K562 (cell line): ENCODE data around the gene KIAA0825.

Experiments
- POLR2AphosphoS5 ChIP-seq: IDR thresholded peaks from 2 replicates; pipeline ENCODE4 v1.6.1; 2011; ENCODE audit warnings: mild to moderate bottlenecking, low read depth, low read length, moderate library complexity; ENCODE audit not compliant: control insufficient read depth, insufficient read depth
- PRMT5 ChIP-seq: sonication (generic); formaldehyde crosslinking; IDR thresholded peaks from 2 replicates; pipeline ENCODE4 v1.5.0; 2020; ENCODE audit warnings: missing genetic modification reagents
- TF ChIP-seq, protein P1 (sequence below): sonication (generic); formaldehyde crosslinking; IDR thresholded peaks from 2 replicates; pipeline ENCODE4 v1.8.1; 2023; ENCODE audit warnings: missing genetic modification reagents, mild to moderate bottlenecking, borderline replicate concordance

DNA sequence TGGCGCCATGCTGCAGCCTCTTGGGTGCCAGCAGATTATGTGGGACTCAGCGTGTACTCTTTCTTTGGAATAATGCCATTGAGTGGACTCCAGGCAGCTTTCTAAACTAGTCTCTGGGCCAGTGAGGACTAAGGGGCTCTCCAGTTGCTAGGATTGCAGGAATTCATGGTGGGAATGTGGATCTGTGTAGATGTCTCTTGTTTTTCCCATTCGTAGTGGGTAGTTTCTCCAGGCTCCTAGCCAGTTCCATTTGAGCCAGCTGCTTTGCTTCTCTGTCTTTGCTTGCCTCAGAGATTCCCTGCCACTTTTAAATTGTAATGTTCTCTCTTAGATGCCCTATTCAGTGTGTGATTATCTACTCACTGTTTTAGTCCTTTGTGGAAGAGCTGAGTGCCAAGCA lies 42.7 kb upstream of the KIAA0825 start:
- no peak for TF ChIP-seq POLR2AphosphoS5
- TF ChIP-seq, protein P1, sequence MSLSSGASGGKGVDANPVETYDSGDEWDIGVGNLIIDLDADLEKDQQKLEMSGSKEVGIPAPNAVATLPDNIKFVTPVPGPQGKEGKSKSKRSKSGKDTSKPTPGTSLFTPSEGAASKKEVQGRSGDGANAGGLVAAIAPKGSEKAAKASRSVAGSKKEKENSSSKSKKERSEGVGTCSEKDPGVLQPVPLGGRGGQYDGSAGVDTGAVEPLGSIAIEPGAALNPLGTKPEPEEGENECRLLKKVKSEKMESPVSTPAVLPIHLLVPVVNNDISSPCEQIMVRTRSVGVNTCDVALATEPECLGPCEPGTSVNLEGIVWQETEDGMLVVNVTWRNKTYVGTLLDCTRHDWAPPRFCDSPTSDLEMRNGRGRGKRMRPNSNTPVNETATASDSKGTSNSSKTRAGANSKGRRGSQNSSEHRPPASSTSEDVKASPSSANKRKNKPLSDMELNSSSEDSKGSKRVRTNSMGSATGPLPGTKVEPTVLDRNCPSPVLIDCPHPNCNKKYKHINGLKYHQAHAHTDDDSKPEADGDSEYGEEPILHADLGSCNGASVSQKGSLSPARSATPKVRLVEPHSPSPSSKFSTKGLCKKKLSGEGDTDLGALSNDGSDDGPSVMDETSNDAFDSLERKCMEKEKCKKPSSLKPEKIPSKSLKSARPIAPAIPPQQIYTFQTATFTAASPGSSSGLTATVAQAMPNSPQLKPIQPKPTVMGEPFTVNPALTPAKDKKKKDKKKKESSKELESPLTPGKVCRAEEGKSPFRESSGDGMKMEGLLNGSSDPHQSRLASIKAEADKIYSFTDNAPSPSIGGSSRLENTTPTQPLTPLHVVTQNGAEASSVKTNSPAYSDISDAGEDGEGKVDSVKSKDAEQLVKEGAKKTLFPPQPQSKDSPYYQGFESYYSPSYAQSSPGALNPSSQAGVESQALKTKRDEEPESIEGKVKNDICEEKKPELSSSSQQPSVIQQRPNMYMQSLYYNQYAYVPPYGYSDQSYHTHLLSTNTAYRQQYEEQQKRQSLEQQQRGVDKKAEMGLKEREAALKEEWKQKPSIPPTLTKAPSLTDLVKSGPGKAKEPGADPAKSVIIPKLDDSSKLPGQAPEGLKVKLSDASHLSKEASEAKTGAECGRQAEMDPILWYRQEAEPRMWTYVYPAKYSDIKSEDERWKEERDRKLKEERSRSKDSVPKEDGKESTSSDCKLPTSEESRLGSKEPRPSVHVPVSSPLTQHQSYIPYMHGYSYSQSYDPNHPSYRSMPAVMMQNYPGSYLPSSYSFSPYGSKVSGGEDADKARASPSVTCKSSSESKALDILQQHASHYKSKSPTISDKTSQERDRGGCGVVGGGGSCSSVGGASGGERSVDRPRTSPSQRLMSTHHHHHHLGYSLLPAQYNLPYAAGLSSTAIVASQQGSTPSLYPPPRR (CRISPR knock-in tag) = no peak
- no peak for TF ChIP-seq PRMT5 (CRISPR knock-in tag)
